SK-N-SH (cell line): Measurements from ENCODE around the gene HOXB8. TPM values are rescaled to one million over a fixed set of nuclear protein-coding genes. Genes with fewer than 3 reads are reported as not detected.

ENCODE experiments used
- CTCF ChIA-PET: fragments of 300-600, 350-600 bp; formaldehyde crosslinking; extraction: SDS; loops from one replicate; lab custom pipeline; 2021; lab: Yijun Ruan, JAX
- POLR2A ChIA-PET: fragments of 350-600 bp; sonication (Branson Sonifier 250); formaldehyde crosslinking; extraction: SDS; loops from one replicate; lab custom pipeline; 2020; ENCODE audit warnings: antibody characterized with exemption, inconsistent platforms; lab: Yijun Ruan, JAX
- DNase-seq: peaks from one replicate; pipeline ENCODE4 v3.0.0; 2012
- H2AFZ ChIP-seq: fragments of 200-600 bp; sonication (generic); 2 replicates; pipeline ENCODE4 v1.8.1; 2016; ENCODE audit warnings: antibody characterized with exemption, mild to moderate bottlenecking, low read depth
- H3F3A ChIP-seq: fragments of 200-600 bp; sonication (generic); replicated peaks from 2 replicates; pipeline ENCODE3; 2016; ENCODE audit warnings: antibody characterized with exemption, mild to moderate bottlenecking; ENCODE audit not compliant: insufficient read depth
- H3K27ac ChIP-seq, 2 experiments: fragments of 200-500 bp in 1 of 2; fragments of 200-600 bp in 1 of 2; sonication (Bioruptor generic) in 1 of 2; sonication (generic), shearing (Covaris generic) in 1 of 2; 2 replicates each; pipeline versions ENCODE4 v1.5.1 to v1.6.1; 2014 to 2016; ENCODE audit warnings: low read depth in 2 of 2, inconsistent platforms in 1 of 2, low read length in 1 of 2, mild to moderate bottlenecking in 1 of 2, mixed read lengths in 1 of 2
- H3K27me3 ChIP-seq: fragments of 200-600 bp; sonication (generic), shearing (Covaris generic); 2 replicates; pipeline ENCODE4 v1.6.1; 2016; ENCODE audit warnings: mixed run types; ENCODE audit not compliant: insufficient read depth
- H3K36me3 ChIP-seq, 2 experiments: fragments of 200-500 bp in 1 of 2; fragments of 200-600 bp in 1 of 2; sonication (Bioruptor generic) in 1 of 2; sonication (generic) in 1 of 2; replicated peaks in 1 of 2; 2 replicates each; pipeline versions ENCODE3 to v1.5.1; 2014 to 2016; ENCODE audit warnings: low read length in 1 of 2, mild to moderate bottlenecking in 1 of 2; ENCODE audit not compliant: insufficient read depth in 2 of 2, control insufficient read depth in 1 of 2
- H3K4me1 ChIP-seq, 2 experiments: fragments of 200-500 bp in 1 of 2; fragments of 200-600 bp in 1 of 2; sonication (Bioruptor generic) in 1 of 2; sonication (generic), shearing (Covaris generic) in 1 of 2; 2 replicates each; pipeline versions ENCODE4 v1.5.1 to v1.6.1; 2014 to 2016; ENCODE audit warnings: low read depth in 1 of 2, low read length in 1 of 2, mixed run types in 1 of 2; ENCODE audit not compliant: insufficient read depth in 2 of 2, control insufficient read depth in 1 of 2
- H3K4me2 ChIP-seq: fragments of 200-600 bp; sonication (generic), shearing (Covaris generic); 2 replicates; pipeline ENCODE4 v1.6.1; 2017; ENCODE audit warnings: mixed run types
- H3K4me3 ChIP-seq, 2 experiments: fragments of 200-500 bp in 1 of 2; fragments of 200-600 bp in 1 of 2; sonication (Bioruptor generic) in 1 of 2; sonication (generic), shearing (Covaris generic) in 1 of 2; 2 replicates each; pipeline versions ENCODE4 v1.5.1 to v1.8.1; 2014 to 2016; ENCODE audit warnings: low read depth in 2 of 2, inconsistent platforms in 1 of 2, low read length in 1 of 2, mild to moderate bottlenecking in 1 of 2, mixed read lengths in 1 of 2, moderate library complexity in 1 of 2
- H3K79me2 ChIP-seq: fragments of 200-600 bp; sonication (generic); 2 replicates; pipeline ENCODE4 v1.8.1; 2017; ENCODE audit warnings: mild to moderate bottlenecking; ENCODE audit not compliant: insufficient read depth
- H3K9ac ChIP-seq: fragments of 200-600 bp; sonication (generic); 2 replicates; pipeline ENCODE4 v1.6.1; 2017; ENCODE audit warnings: mixed run types
- H3K9me2 ChIP-seq: fragments of 200-600 bp; sonication (generic); 2 replicates; pipeline ENCODE4 v1.6.1; 2017; ENCODE audit warnings: mixed run types
- H3K9me3 ChIP-seq: fragments of 200-600 bp; sonication (generic); 2 replicates; pipeline ENCODE4 v1.6.1; 2017; ENCODE audit warnings: mixed run types, mild to moderate bottlenecking, moderate library complexity
- H4K20me1 ChIP-seq: fragments of 200-600 bp; sonication (generic); 2 replicates; pipeline ENCODE4 v1.6.1; 2017; ENCODE audit warnings: mild to moderate bottlenecking, mixed run types; ENCODE audit not compliant: insufficient read depth
- CHD2 ChIP-seq: fragments of 150-350 bp; IDR thresholded peaks from 2 replicates; pipeline ENCODE4 v1.6.1; 2018; ENCODE audit warnings: low read length; ENCODE audit not compliant: partially characterized antibody
- EP300 ChIP-seq, 2 experiments: IDR thresholded peaks; 2 replicates each; pipeline versions ENCODE4 v1.4.0 to v1.6.1; 2012; ENCODE audit warnings: borderline replicate concordance in 1 of 2, low read depth in 1 of 2, low read length in 1 of 2
- EZH2phosphoT487 ChIP-seq: fragments of 200-600 bp; sonication (generic); IDR thresholded peaks from 2 replicates; pipeline ENCODE4 v1.6.1; 2017; ENCODE audit warnings: low read depth, mixed run types, mild to moderate bottlenecking, antibody characterized with exemption, moderate library complexity, borderline replicate concordance
- FOSL2 ChIP-seq: IDR thresholded peaks from 2 replicates; pipeline ENCODE4 v1.4.0; 2012; ENCODE audit warnings: low read depth, mild to moderate bottlenecking, moderate library complexity, borderline replicate concordance
- FOXM1 ChIP-seq: IDR thresholded peaks from 2 replicates; pipeline ENCODE4 v1.4.0; 2012; ENCODE audit warnings: low read depth, mild to moderate bottlenecking
- GATA2 ChIP-seq: sonication (generic); formaldehyde crosslinking; IDR thresholded peaks from 2 replicates; pipeline ENCODE4 v1.5.0; 2020; ENCODE audit warnings: mild to moderate bottlenecking, missing genetic modification reagents
- JUND ChIP-seq: IDR thresholded peaks from 2 replicates; pipeline ENCODE4 v1.4.0; 2012
- MAX ChIP-seq: IDR thresholded peaks from 2 replicates; pipeline ENCODE4 v1.4.0; 2012; ENCODE audit warnings: low read depth
- MEF2A ChIP-seq: IDR thresholded peaks from 2 replicates; pipeline ENCODE4 v1.4.0; 2012; ENCODE audit warnings: low read depth, borderline replicate concordance
- MXI1 ChIP-seq: IDR thresholded peaks from 2 replicates; pipeline ENCODE4 v1.6.1; 2012; ENCODE audit warnings: mild to moderate bottlenecking, low read depth, low read length, improper control_type of control experiment
- NFIC ChIP-seq: IDR thresholded peaks from 2 replicates; pipeline ENCODE4 v1.4.0; 2012; ENCODE audit warnings: borderline replicate concordance
- NRF1 ChIP-seq: IDR thresholded peaks from 2 replicates; pipeline ENCODE4 v1.6.1; 2012; ENCODE audit warnings: low read depth, mild to moderate bottlenecking, low read length
- PBX3 ChIP-seq: IDR thresholded peaks from 2 replicates; pipeline ENCODE4; 2012
- RAD21 ChIP-seq: IDR thresholded peaks from 2 replicates; pipeline ENCODE4 v1.6.1; 2012; ENCODE audit warnings: mild to moderate bottlenecking, low read length
- SIN3A ChIP-seq: IDR thresholded peaks from 2 replicates; pipeline ENCODE4 v1.6.1; 2012; ENCODE audit warnings: low read depth, mild to moderate bottlenecking, low read length, moderate library complexity, borderline replicate concordance
- SMC3 ChIP-seq: IDR thresholded peaks from 2 replicates; pipeline ENCODE4 v1.6.1; 2012; ENCODE audit warnings: low read depth, low read length, improper control_type of control experiment
- TCF12 ChIP-seq: IDR thresholded peaks from 2 replicates; pipeline ENCODE4 v1.4.0; 2012
- USF1 ChIP-seq: IDR thresholded peaks from 2 replicates; pipeline ENCODE4 v1.4.0; 2012; ENCODE audit warnings: low read depth, borderline replicate concordance
- WGBS: methylation state at CpG from one replicate; pipeline ENCODE4 v1.1.6; 2017; ENCODE audit warnings: low lambda C conversion rate; 5-methylcytosine and 5-hydroxymethylcytosine counted together
- polyA plus RNA-seq, 3 experiments: library from polyadenylated mRNA; depleted of rRNA; stranded (reverse); fragments of >200 nt; gene quantifications; 2 replicates each; pipeline ENCODE4 v1.2.3, GENCODE V29; 2012
- TF ChIP-seq, protein P1 (sequence below): fragments of 200-600 bp; sonication (generic); IDR thresholded peaks from 2 replicates; pipeline ENCODE4 v1.6.1; 2017; ENCODE audit warnings: antibody characterized with exemption, mild to moderate bottlenecking, moderate library complexity

Gene HOXB8
- polyA plus RNA-seq, 1 of the 3 experiments (the other 2 are of a cell fraction): not detected

DNA sequence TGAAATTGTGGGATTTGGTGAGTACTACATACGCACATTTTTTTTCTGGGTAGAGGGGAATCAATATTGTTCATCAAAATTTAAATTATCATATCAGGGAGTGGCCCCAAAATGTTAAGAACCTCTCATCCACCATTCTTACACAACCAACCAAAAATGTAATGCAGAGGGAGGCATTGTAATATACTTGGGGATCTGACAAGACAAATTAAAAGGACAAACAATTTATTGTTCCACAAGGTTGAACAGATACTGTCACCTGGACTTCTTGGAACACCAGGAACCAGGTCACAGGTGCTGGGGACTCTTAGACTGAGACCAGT, 25.7 kb upstream of the HOXB8 start:
- Histone ChIP-seq H3K36me3 (no peaks in the 10 kb centered on the region), H3K9me3 (no peaks in the 10 kb centered on the region), H4K20me1 (no peaks in the 10 kb centered on the region), H3K4me2 (no peak overlapping the region), H3F3A (no peaks in the 10 kb centered on the region), H3K27me3 (peaks cover 100% of the 10 kb centered on the region), H2AFZ (no peak overlapping the region), H3K27ac (no peak overlapping the region), H3K4me3 (no peak overlapping the region), H3K9me2 (no peaks in the 10 kb centered on the region), H3K79me2 (no peaks in the 10 kb centered on the region), H3K9ac (no peak overlapping the region), H3K4me1 (no peaks in the 10 kb centered on the region)
- WGBS: 13% methylated on average over 1 of the region's 1 CpG
- TF ChIP-seq MXI1: no peak
- no peak for TF ChIP-seq USF1
- no peak for TF ChIP-seq JUND
- no peak for TF ChIP-seq SMC3
- TF ChIP-seq NFIC: no peak
- TF ChIP-seq TCF12: no peak
- no peak for TF ChIP-seq RAD21
- CTCF ChIA-PET: interaction anchor here (0.6 to 1.3 kb wide), 7 partner anchors 9 to 592 kb away, joined by 3 to 6 read pairs (median 3); partner anchors contain the start of gene NFE2L1
- no peak for DNase-seq
- POLR2A ChIA-PET: no interaction called here

DNA sequence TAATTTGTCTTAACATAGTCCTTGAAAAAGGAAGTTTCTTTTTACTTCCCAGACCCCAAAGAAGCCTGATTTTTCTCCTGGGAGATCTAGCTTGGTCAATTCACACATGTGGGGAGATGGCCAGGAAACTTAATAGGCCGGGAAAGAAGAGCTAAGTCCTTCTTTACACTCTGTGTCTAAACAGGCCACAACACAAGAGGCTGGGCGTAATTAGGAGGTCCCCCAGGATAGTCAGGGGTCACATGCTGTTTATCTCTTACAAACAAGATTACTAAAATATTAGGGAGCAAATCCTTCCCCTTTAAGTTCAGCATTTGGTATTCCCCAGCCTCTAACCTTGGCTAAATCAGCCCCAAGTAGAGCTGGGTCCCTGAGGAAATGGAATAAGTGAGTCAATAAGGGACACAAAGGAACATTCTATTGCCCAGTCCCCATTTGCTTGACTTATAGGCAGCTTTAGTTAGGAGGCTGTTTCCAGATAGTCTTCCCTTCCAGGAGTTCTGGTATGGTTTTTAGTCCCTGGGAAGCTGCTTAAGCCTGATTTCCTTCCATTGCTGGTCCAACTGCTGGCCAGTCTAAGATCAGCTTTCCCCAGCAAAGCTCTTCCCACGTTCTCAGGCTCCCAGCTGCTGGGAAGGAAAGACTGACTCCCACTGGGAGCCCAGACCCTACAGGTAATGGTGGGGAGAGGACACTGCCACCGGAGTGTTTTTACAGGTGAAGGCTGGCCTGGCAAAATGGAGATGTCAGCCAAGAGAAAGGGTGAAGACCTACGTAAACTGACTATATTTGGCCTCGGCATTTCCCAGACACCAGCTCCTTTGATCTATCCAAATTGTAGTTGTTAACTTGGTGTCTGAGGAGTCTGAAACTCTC, 25.1 kb upstream of the HOXB8 start:
- H4K20me1 ChIP-seq: no peaks in the 10 kb centered on the region
- no peak overlapping the region for H3K9ac ChIP-seq
- H3K36me3 ChIP-seq: no peaks in the 10 kb centered on the region
- no peak overlapping the region for H3K4me2 ChIP-seq
- TF ChIP-seq SIN3A (no peak), EZH2phosphoT487 (no peak), FOXM1 (no peak)
- POLR2A ChIA-PET: no interaction called here
- H3K27me3 ChIP-seq: peaks cover 100% of the 10 kb centered on the region
- no peaks in the 10 kb centered on the region for H3F3A ChIP-seq
- H3K27ac ChIP-seq: no peak overlapping the region
- CTCF ChIA-PET: interaction anchor here (0.6 to 1.3 kb wide), 8 partner anchors 9 to 334 kb away, joined by 3 to 6 read pairs (median 3); no protein-coding TSS in a partner anchor
- WGBS: 22% methylated on average over 6 of the region's 6 CpGs
- no peaks in the 10 kb centered on the region for H3K79me2 ChIP-seq
- no peak overlapping the region for H3K4me3 ChIP-seq
- H3K4me1 ChIP-seq: no peaks in the 10 kb centered on the region
- no peak overlapping the region for H2AFZ ChIP-seq
- no peaks in the 10 kb centered on the region for H3K9me2 ChIP-seq
- H3K9me3 ChIP-seq: no peaks in the 10 kb centered on the region
- DNase-seq: no peak

DNA sequence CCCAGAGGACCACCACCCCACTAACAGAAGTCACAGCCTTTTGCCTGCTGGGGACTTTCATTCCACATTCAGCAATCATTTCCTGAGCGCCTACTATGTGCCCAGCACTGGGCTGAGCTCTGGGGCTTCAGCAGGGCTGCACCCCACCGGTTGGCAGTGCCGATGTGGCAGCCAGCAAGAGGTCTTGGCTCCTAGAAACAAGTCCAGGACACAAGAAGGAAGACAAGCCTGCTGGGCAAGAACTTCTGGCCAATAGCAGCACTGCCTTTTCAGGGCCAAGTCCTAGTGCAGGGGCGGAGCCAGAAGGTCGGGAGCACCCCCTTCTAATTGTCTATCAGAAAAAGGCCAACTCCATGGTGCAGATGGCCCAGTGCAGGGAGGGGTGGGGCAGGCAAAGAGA, 24.0 kb upstream of the HOXB8 start:
- POLR2A ChIA-PET: no interaction called here
- Histone ChIP-seq H3K4me2 (no peak overlapping the region), H3K9me3 (no peaks in the 10 kb centered on the region), H4K20me1 (no peaks in the 10 kb centered on the region), H3K27ac (no peak overlapping the region), H3K27me3 (peaks cover 100% of the 10 kb centered on the region), H3K79me2 (no peaks in the 10 kb centered on the region), H3K36me3 (no peaks in the 10 kb centered on the region), H3K9me2 (no peaks in the 10 kb centered on the region), H3K9ac (no peak overlapping the region), H2AFZ (no peak overlapping the region), H3K4me3 (no peak overlapping the region), H3K4me1 (no peaks in the 10 kb centered on the region), H3F3A (no peaks in the 10 kb centered on the region)
- CTCF ChIA-PET: interaction anchor here (0.6 kb wide), 1 partner anchor 348 kb away, joined by 3 read pairs; no protein-coding TSS in a partner anchor
- no peak for TF ChIP-seq PBX3
- TF ChIP-seq EZH2phosphoT487: no peak
- TF ChIP-seq, protein P1, sequence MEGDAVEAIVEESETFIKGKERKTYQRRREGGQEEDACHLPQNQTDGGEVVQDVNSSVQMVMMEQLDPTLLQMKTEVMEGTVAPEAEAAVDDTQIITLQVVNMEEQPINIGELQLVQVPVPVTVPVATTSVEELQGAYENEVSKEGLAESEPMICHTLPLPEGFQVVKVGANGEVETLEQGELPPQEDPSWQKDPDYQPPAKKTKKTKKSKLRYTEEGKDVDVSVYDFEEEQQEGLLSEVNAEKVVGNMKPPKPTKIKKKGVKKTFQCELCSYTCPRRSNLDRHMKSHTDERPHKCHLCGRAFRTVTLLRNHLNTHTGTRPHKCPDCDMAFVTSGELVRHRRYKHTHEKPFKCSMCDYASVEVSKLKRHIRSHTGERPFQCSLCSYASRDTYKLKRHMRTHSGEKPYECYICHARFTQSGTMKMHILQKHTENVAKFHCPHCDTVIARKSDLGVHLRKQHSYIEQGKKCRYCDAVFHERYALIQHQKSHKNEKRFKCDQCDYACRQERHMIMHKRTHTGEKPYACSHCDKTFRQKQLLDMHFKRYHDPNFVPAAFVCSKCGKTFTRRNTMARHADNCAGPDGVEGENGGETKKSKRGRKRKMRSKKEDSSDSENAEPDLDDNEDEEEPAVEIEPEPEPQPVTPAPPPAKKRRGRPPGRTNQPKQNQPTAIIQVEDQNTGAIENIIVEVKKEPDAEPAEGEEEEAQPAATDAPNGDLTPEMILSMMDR: no peak
- no peak for TF ChIP-seq GATA2 (CRISPR knock-in tag)
- no peak for TF ChIP-seq NRF1
- TF ChIP-seq EP300 (IDR thresholded peaks at IDR 0.05; ENCODE audit: borderline replicate concordance in 1 of 2, low read depth in 1 of 2, low read length in 1 of 2): no peak
- TF ChIP-seq MAX: no peak
- no peak for TF ChIP-seq MEF2A
- TF ChIP-seq CHD2: no peak
- TF ChIP-seq FOSL2: no peak
- no peak for DNase-seq
- WGBS: 0% methylated on average over 2 of the region's 5 CpGs
